Kidney (tissue), 14 donors: ENCODE measurements around the gene C15orf61. TPM values are rescaled to one million over a fixed set of nuclear protein-coding genes. Genes with fewer than 3 reads are reported as not detected.

Source experiments
- DNase-seq, 5 donors: peaks; one replicate each; pipeline ENCODE4 v3.0.0-alpha.2; 2013 to 2020
- FAIRE-seq: peaks from 2 replicates; lab custom pipeline; 2012; peaks lifted over from hg19 to GRCh38; lab: Jason Lieb, UNC
- H3K27ac ChIP-seq, 2 donors: one replicate each; pipeline ENCODE4 v1.7.0; 2013; ENCODE audit warnings: low read depth in 2 of 2, low read length in 2 of 2, inconsistent platforms in 1 of 2
- H3K27me3 ChIP-seq: one replicate; pipeline ENCODE4 v1.7.1; 2013; ENCODE audit warnings: low read length, inconsistent platforms; ENCODE audit not compliant: control insufficient read depth, insufficient read depth
- H3K36me3 ChIP-seq, 3 donors: one replicate each; pipeline versions ENCODE4 v1.7.0 to v1.7.1; 2013; ENCODE audit warnings: low read length in 3 of 3, control low read depth in 1 of 3, inconsistent platforms in 1 of 3; ENCODE audit not compliant: insufficient read depth in 3 of 3, control insufficient read depth in 2 of 3
- H3K4me1 ChIP-seq, 3 donors: one replicate each; pipeline versions ENCODE4 v1.7.0 to v1.7.1; 2013; ENCODE audit warnings: low read length in 3 of 3, inconsistent platforms in 1 of 3, low read depth in 1 of 3; ENCODE audit not compliant: control insufficient read depth in 2 of 3, insufficient read depth in 2 of 3
- H3K4me3 ChIP-seq, 3 donors: one replicate each; pipeline versions ENCODE4 v1.7.0 to v1.8.1; 2013; ENCODE audit warnings: low read length in 3 of 3, control low read depth in 1 of 3, inconsistent platforms in 1 of 3
- H3K9ac ChIP-seq, 3 donors: one replicate each; pipeline versions ENCODE4 v1.7.0 to v1.7.1; 2013; ENCODE audit warnings: low read length in 3 of 3, control low read depth in 1 of 3, inconsistent platforms in 1 of 3
- H3K9me3 ChIP-seq, 3 donors: one replicate each; pipeline versions ENCODE4 v1.7.0 to v1.7.1; 2013; ENCODE audit warnings: low read length in 3 of 3, control low read depth in 1 of 3, inconsistent platforms in 1 of 3; ENCODE audit not compliant: control insufficient read depth in 2 of 3, insufficient read depth in 1 of 3
- CTCF ChIP-seq: IDR thresholded peaks from 3 replicates; pipeline ENCODE4 v1.5.1; 2012; ENCODE audit warnings: mild to moderate bottlenecking, moderate library complexity, borderline replicate concordance; ENCODE audit not compliant: insufficient read depth; ENCODE audit errors: extremely low read depth
- intact Hi-C: fragments of 100-400 bp; cut with DNase I; formaldehyde crosslinking; loops from one replicate; pipeline ENCODE4 v1.11.1; 2022
- polyA plus RNA-seq: library from polyadenylated mRNA; stranded (reverse); fragments of 350-450 nt; fragmentation: Illumina TruSeq; extraction: RNeasy Lipid Tissue Mini Kit (QIAGEN cat#74804); gene quantifications from one replicate; pipeline ENCODE4 v1.2.3, GENCODE V29; 2014; ENCODE audit warnings: low read depth, low replicate concordance; ENCODE audit not compliant: insufficient read depth
- total RNA-seq: library from RNA; stranded (reverse); fragmentation: NEBNext Ultra II Directional; extraction: Animal tissue kit (Norgen Biotek cat#: 25700); gene quantifications from one replicate; pipeline ENCODE4 v1.2.1, GENCODE V29; 2021
- donor health status: control.
- donor health status: control.
- donor health status: control.
- donor health status: control.
- donor health status: control.
- donor health status: DM: yes; HTN: yes; CAD: no.
- donor health status: Normal renal cell carcinoma (clear cell type).

Gene C15orf61
- total and polyA plus RNA-seq, 2 donors from 2014 or later: 5.5 to 8.7 TPM

GRCh38 chr15:67556976-67557570 lies 36.1 kb downstream of the C15orf61 start:
- TF ChIP-seq CTCF: no peak
- FAIRE-seq (no peak), DNase-seq (no peak)
- H3K9me3 ChIP-seq: no peaks in the 10 kb centered on the region
- no peak overlapping the region for H3K4me3 ChIP-seq
- intact Hi-C loops: no loop called here
- no peak overlapping the region for H3K27ac ChIP-seq
- H3K27me3 ChIP-seq: no peaks in the 10 kb centered on the region
- no peaks in the 10 kb centered on the region for H3K36me3 ChIP-seq
- no peaks in the 10 kb centered on the region for H3K4me1 ChIP-seq
- H3K9ac ChIP-seq: no peak overlapping the region

- TF ChIP-seq CTCF: no peak
- Histone ChIP-seq H3K4me1 (no peaks in the 10 kb centered on the region), H3K4me3 (no peak overlapping the region), H3K27me3 (no peaks in the 10 kb centered on the region), H3K36me3 (no peaks in the 10 kb centered on the region), H3K9me3 (no peaks in the 10 kb centered on the region), H3K9ac (no peak overlapping the region), H3K27ac (no peak overlapping the region)
- intact Hi-C loops: no loop called here
- no peak for FAIRE-seq
- DNase-seq: no peak
These were observed 37.6 kb downstream of the C15orf61 start for GRCh38 chr15:67558502-67558901.

GRCh38 chr15:67559158-67559557 lies 38.2 kb downstream of the C15orf61 start:
- FAIRE-seq: no peak
- intact Hi-C loops: no loop called here

More at GRCh38 chr15:67559158-67559557, 38.2 kb downstream of the C15orf61 start:
- Histone ChIP-seq H3K36me3 (no peaks in the 10 kb centered on the region), H3K27me3 (no peaks in the 10 kb centered on the region), H3K9ac (no peak overlapping the region), H3K27ac (no peak overlapping the region), H3K4me3 (no peak overlapping the region), H3K4me1 (no peaks in the 10 kb centered on the region), H3K9me3 (no peaks in the 10 kb centered on the region)
- TF ChIP-seq CTCF: no peak
- DNase-seq: no peak
